Measurements from ENCODE around the gene HDHD3.
A peak's percentile ranks its signal among the peaks of the same experiment; 100 is the strongest.
"Not testable (repeated sequence)": the region's sequence is repeated elsewhere in the genome, so short reads cannot be mapped to it uniquely, and the experiment has no call there.

Gene HDHD3

DNA sequence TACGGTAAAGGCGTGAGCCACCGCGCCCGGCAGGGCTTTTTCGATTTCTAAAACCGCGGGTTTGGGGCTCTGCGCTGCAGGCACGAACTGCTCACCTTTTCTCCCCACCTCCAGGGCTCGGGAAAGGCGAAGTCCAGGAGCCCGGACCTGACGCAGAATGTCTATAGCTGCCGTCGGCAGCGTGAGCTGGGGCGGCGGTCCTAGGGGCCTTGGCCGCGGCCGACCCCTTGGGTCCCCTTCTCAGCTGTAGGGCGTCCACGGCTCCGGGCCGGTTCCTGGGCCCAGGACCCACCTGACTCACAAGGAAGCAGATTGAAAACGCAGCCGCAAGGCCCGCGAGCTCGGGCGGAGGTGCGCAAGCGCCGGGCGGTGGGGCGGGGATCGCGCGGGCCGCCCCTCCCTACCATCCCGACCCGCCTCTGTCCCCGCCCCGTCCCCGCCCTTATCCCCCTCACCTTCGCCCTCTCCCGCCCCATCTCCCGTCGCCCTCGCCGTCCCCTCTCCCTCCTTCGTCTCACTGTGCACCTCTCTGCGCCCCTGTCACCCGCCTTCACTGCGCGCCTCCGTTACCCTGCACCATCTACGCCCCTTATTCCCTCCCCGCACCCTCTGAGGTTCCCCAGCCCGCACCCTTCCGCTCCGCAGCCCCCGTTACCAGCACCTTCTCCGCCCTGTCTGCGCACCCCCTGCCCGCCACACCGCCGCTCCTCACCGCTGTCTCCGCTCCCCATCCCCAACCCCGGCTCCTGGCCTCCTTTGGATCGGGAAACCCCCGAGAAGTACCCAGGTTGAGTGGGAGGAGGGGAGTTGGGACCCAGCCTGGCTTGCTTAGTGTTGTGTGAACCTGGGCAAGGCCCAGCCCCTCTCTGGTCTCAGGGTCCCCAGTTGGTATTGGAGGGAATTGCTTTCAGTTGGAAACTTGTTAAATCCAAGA is at the start of gene HDHD3:
TSS of gene HDHD3 (minus strand) at position 353 of the 934 bp plus-strand sequence. CDS start 2,632 bp downstream, outside the sequence.
- peak; percentile 76 for DNase-seq

DNA sequence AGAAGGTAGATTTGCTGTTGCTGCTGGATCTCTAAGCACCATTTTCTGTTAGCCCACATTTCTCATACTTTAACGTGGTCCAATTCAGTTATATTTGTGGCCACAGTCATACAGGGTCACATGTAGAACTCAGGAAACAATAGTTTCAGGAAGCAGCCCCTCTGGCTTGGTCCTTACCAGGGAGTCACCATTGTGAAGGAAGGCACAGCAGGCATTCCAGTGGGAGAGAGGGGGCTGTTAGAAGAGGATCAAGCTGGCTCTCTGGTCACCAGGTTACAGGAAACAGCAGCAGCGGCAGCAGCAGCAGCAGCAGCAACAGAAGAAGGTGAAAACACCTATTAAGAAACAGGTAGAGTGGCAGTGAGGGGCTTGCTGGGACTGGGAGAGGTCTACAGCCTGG is 48.3 kb upstream of the HDHD3 start:
- DNase-seq, result no peak

DNA sequence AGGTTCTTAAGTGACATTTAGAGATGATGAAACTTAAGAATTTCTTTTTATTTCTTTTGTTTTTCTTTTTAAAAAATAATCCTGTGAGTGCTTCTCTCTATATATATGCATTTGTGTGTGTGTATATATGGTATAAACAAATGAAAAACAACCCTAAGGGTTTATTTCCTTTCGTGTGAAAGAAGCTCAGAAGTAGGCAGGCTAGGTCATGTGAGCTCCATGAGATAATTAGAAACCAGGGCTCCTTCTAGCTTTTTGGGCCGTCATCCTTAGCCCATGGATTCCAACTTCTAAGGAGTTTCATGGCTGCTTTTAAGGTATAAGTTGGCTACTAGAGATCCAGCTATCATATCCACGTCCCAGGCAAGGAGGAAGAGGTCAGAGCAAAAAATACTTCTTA is 44.9 kb upstream of the HDHD3 start:
- DNase-seq, result no peak

DNA sequence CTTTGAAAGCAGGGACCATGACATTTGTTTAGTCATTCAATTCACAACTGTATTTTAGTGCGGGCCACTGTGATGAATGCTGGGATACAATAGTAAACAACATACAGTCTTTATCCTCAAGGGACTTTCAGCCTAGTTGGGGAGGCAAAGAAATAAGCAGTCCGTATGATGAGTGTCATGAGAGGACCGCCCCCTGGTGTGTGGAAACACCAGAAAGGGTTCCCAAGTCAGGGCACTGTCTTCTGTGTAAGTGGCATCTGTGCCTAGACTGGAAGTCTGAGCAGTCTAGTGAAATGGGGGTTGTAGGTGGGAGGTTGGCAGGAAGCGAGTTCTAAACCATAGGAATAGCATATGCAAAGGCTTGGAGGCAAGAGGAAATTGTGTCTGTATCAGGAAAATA is 40.6 kb upstream of the HDHD3 start:
- peak; percentile 30 for DNase-seq

- peak; percentile 82 for DNase-seq
Observed at GRCh38 chr9:113416149-113416721, 39.4 kb upstream of the HDHD3 start.

DNA sequence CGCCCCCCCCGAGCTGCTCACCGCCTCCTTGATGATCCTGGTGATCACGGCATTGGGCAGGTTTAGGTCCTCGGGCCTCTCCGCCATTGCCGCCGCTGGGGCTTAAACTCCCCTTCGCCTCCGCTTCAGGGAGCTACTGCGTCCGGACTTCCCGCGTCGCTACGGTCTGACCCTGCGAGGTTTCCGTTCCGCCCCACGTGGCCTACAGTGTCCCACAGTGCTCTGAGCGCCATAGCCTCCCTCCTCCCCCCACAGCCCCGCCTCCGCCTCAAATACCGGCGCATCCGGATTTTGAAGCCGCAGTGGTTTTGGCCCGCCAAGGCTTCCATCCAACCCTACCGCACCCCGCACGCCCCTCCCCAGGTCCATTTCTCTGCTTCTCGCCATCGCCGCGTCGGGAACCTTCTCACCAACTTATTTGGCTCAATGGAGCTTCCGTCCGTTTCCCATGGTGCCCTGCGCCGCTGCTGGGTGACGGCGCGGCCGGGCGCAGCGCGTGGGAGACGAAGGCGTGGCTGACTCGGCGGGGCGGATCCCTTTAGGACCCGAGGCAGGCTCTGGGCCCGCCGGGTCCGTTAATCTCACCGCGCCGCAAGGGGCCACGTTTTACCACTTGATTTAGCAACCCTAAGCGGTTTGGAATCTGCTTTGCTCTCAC is 33.5 kb upstream of the HDHD3 start, which contains the start of the genes C9orf43 and POLE3:
TSS of gene C9orf43 (plus strand) at position 541 of the 658 bp plus-strand sequence. CDS start 2,747 bp downstream, outside the sequence.
TSS of gene POLE3 (minus strand) at position 469 of the 658 bp plus-strand sequence. CDS start at position 87, 382 bp downstream.
- peak; percentile 96 for DNase-seq

GRCh38 chr9:113409883-113410206 is 33.1 kb upstream of the HDHD3 start:
- DNase-seq, result peak; percentile 15

DNA sequence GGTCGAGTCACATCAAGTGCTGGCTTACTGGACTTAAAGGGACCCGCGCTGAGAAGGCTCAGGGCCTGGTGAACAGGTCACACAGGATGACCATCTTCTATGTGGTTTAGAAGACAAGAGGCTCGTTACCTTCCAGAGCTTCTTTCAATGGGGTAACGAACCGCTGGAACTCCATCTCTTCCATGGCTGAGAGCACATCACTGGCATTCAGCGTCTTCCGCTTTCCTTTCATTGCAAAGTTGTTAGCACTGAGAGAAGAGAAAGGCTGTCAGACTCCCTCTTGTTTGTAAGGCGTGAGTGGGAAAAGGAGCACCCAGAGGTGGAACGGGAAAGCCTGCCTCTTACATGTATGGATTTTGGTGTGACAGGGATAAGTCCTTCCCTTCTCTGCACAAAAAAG is 32.7 kb upstream of the HDHD3 start:
- no peak for DNase-seq

DNA sequence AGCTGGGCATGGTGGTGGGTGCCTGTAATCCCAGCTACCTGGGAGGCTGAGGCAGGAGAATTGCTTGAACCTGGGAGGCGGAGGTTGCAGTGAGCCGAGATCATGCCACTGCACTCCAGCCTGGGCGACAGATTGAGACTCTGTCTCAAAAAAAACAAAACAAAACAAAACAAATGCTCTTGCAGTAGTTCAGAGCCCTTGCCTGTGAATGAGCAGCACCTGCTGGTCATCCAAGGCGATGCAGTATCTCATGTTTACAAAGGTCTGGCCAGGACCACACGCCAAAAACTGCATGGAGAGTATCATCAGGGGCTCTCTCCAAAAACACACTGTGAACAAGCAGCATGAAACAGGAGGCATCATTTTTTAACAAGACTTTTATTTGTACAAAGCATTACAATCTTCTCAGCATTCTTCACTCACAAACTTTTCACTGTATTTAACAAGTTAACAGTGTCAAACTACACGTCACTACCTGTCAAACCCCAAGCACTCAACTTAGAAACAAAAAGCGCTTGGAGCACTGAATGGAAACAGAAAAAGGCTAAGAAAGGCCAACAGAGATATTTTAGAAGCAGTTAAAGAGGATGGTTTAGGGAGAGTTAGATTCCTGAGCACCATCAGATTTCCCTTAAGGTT is 30.2 kb upstream of the HDHD3 start:
- DNase-seq, result peak; percentile 61

DNA sequence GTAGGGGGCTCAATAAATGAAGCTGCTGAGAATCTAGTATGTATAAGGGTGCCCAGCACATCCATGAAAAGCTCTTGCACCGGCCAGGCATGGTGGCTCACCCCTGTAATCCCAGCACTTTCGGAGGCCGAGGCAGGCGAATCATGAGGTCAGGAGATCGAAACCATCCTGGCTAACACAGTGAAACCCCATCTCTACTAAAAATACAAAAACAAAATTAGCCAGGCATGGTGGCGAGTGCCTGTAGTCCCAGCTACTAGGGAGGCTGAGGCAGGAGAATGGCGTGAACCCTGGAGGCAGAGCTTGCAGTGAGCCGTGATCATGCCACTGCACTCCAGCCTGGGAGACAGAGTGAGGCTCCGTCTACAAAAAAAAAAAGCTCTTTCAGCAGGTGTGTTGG is 29.6 kb upstream of the HDHD3 start:
- not testable (repeated sequence) for DNase-seq

GRCh38 chr9:113403646-113404045 is 26.9 kb upstream of the HDHD3 start:
- DNase-seq, result peak; percentile 78

DNA sequence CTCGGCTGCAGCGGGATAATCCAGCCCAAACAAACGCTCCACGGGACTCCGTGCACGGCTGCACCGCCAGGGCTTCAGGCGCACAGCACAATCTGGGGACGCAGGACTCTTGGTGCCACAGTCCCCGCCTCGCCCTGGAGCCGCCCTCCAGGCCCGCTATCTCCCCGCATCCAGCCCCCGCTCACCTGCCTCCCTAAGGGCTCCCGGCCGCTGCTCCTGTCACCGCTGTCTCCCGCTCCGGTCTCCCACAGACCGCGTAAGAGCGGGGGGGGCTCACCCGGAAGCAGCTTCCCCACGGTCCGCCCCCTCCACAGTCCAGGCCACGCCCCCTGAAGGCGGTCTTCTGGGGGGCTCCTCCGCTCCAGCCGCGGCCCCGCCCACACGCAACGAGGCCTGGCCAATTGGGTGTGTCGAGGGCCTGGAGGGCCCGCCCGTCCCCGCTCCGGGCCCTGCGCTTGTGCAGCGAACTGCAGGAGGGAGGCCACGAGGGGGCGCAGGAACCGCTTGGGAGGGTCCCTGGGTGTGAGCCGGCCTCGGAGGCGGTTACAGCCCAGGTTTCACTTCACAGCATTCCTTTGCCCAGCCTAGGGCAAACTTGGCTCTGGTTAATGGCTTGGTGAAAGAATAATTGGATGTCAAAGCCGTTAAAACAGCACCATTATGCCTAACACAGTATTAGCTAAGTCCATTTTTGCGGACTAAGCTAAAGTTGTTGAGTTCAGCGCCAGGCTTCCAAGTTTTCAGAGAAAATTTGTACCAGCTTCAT is 24.4 kb upstream of the HDHD3 start, which contains the start of gene ALAD:
TSS of gene ALAD (minus strand) at position 258 of the 766 bp plus-strand sequence. CDS start 7,725 bp downstream, outside the sequence.
- peak; percentile 100 for DNase-seq

GRCh38 chr9:113399646-113400200 is 22.9 kb upstream of the HDHD3 start:
- DNase-seq, result no peak

DNA sequence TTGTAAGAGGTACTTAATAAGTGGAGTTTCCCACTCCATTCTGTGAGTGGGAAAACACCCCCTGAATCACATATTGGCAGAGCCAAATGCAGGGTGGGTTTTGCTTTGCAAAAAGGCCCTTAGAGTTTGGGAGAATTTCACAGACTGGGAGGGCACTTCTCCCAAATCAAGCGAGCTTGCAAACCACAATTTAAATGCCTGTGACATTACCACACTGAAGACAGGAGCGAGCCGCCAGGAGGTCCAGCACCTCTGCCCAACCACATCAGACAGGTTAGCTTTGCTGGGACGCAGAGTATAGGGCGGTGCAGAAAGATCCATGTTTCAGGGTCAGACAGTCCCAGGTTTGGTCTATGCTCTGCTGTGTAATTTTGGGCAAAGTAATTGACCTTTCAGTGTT is 22.0 kb upstream of the HDHD3 start:
- no peak for DNase-seq

DNA sequence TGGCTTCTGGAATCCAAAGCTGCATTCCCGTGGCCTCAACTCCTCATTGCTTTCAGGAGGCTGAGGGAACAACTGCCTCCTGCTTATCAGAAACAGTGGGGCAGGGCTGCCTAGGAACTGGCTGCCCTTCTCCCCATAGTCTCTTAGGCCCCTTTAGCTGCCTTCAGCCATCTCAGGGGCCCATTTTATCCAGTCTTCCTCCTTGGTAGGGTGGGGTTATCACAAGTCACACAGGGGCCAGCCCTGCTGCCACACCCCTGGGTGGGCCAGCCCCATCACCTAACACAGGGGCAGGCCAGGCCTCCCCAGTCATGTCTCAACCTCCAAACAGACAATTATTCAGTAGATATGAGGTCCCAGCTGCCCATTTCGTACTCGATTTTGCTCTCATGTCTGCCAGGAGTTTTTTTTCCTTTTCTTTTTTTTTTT is 20.4 kb upstream of the HDHD3 start:
- no peak for DNase-seq

DNA sequence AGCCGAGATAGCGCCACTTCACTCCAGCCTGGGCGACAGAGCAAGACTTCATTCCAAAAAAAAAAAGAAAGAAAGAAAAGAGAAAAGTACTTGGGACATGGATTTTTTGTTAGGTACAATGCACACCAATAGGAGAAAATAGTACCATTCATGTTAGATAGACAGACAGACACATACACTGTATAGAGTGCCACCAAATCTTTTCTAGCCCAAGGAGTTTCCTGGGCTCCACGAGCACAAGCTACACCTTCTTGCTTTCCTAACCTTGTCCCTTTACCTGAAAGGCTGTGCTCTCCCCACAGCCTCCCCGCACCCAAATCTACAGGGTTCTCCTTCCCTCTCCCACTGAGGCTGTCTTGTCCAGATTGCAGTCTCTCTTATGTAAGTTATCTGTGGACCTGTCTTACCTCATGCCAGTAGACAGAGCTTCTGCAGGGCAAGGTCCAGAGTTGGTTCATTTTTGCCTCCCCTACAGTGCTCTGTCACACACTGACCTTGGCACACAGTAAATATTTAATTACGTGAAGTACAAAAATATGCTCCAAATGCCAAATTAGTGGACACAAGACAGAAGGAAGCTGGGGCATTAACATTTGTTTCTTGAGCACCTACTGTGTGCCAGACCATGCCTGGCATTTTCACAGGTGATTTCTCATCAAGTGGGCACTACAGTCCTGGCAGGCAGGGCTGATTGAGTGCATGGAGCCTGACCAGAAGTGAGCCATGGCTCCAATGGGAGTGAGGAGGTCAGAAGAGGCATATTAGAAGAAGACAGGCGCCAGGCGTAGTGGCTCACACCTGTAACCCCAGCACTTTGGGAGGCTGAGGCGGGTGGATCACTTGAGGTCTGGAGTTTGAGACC is 18.4 kb upstream of the HDHD3 start:
- DNase-seq, result no peak

- no peak for DNase-seq
Observed at GRCh38 chr9:113393281-113393680, 16.5 kb upstream of the HDHD3 start.

DNA sequence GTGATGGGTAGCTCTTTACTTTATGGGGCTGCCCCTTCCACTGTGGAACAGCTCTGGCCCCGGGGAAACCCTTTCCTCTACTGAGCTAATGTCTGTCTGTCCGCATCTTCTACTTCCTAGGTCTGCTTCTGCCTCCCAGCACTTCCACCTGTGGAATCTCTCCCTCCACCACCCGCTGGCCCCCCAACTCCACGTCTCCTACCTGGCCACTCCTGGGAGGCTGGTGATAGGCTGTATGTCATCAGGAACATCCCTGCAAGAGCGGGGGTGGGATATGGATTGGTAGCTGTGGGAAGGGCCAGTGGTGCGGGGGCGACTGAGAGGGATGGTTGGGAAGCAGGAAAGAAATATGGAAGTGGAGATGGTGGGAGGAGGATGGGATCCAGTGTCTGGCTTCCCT is 15.1 kb upstream of the HDHD3 start:
- DNase-seq, result no peak

GRCh38 chr9:113390192-113390960 is 13.6 kb upstream of the HDHD3 start:
- no peak for DNase-seq

GRCh38 chr9:113389451-113389850 is 12.7 kb upstream of the HDHD3 start:
- DNase-seq, result no peak

All from inflammatory macrophage treated with lipopolysaccharide for 4 hours (primary cell).